Bronchial epithelial cell (primary cell): ENCODE results near the gene TSC22D3. TPM values are rescaled to one million over a fixed set of nuclear protein-coding genes. Genes with fewer than 3 reads are reported as not detected.

Source experiments
- DNase-seq: peaks from one replicate; pipeline ENCODE4 v3.0.0-alpha.2; 2010; ENCODE audit warnings: low read depth
- FAIRE-seq: peaks from 2 replicates; lab custom pipeline; 2011; peaks lifted over from hg19 to GRCh38; lab: Jason Lieb, UNC
- H3K27me3 ChIP-seq: 2 replicates; pipeline ENCODE4 v1.5.1; 2011; ENCODE audit warnings: low read length; ENCODE audit not compliant: control insufficient read depth, insufficient read depth
- H3K36me3 ChIP-seq: 2 replicates; pipeline ENCODE4 v1.5.1; 2011; ENCODE audit warnings: low read length; ENCODE audit not compliant: control insufficient read depth, insufficient read depth
- H3K4me3 ChIP-seq: 2 replicates; pipeline ENCODE4 v1.5.1; 2011; ENCODE audit warnings: mild to moderate bottlenecking, low read depth, low read length, control low read depth
- CTCF ChIP-seq: IDR thresholded peaks from 2 replicates; pipeline ENCODE4 v1.5.1; 2011; ENCODE audit warnings: mild to moderate bottlenecking, moderate library complexity, low read length, control low read depth, inconsistent platforms; ENCODE audit not compliant: insufficient read depth, severe bottlenecking
- total RNA-seq: library from RNA; depleted of rRNA; stranded (reverse); fragments of >200 nt; gene quantifications from 2 replicates; pipeline ENCODE4 v1.2.1, GENCODE V29; 2014

Gene TSC22D3
- total RNA-seq, 1 donor from 2014 or later = 83.5 TPM

GRCh38 chrX:107677501-107677901 is 98.1 kb downstream of the TSC22D3 start:
- FAIRE-seq (no peak), DNase-seq (peak; percentile 35)
- Histone ChIP-seq H3K36me3 (no peaks in the 10 kb centered on the region), H3K27me3 (no peaks in the 10 kb centered on the region), H3K4me3 (no peak overlapping the region)
- TF ChIP-seq CTCF = no peak

GRCh38 chrX:107676559-107677378 is 98.8 kb downstream of the TSC22D3 start:
- FAIRE-seq = no peak
- Histone ChIP-seq H3K36me3 (no peaks in the 10 kb centered on the region), H3K4me3 (peak overlapping the region; percentile 65), H3K27me3 (no peaks in the 10 kb centered on the region)
- TF ChIP-seq CTCF = no peak
- peak; percentile 82 for DNase-seq

- Histone ChIP-seq H3K27me3 (no peaks in the 10 kb centered on the region), H3K4me3 (peak overlapping the region; percentile 65), H3K36me3 (no peaks in the 10 kb centered on the region)
- no peak for DNase-seq
- no peak for TF ChIP-seq CTCF
- no peak for FAIRE-seq
Observed at GRCh38 chrX:107675823-107676555, 99.6 kb downstream of the TSC22D3 start.

GRCh38 chrX:107675365-107675654 is 100.3 kb downstream of the TSC22D3 start:
- no peak for FAIRE-seq
- TF ChIP-seq CTCF = no peak
- no peak for DNase-seq
- Histone ChIP-seq H3K4me3 (peak overlapping the region; percentile 65), H3K27me3 (no peaks in the 10 kb centered on the region), H3K36me3 (no peaks in the 10 kb centered on the region)

GRCh38 chrX:107674480-107675364 is 100.9 kb downstream of the TSC22D3 start:
- Histone ChIP-seq H3K27me3 (no peaks in the 10 kb centered on the region), H3K4me3 (no peak overlapping the region), H3K36me3 (no peaks in the 10 kb centered on the region)
- FAIRE-seq (no peak), DNase-seq (peak; percentile 54)
- TF ChIP-seq CTCF = no peak
